Measurements from ENCODE around the gene GALR2.

GALR2 gene

DNA sequence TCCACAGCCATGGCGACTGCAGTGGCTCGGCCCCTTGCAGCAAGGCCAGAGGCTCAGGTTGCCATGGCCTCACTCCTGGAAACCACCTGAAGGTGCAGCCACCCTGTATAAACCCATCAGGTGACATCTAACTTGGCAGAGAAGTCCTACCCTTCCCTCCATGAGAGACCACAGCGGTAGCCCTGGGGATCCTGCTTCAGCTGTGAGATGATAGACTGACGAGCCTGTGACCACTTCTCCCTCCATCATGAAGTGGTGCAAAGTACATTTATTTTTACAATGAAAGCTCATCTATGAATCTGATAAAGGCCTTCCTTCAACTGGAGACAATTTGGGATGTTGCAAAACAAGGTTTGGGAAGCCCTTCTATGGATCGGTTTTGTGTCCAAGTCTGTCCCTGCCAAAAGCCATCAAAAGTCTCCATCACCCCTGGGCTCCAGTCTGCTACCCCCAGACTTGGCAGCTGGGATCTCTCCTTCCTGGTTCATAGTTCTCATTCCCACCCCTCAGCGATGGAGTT is 6.2 kb downstream of the GALR2 start:
- DNase-seq = peak; percentile 14

DNA sequence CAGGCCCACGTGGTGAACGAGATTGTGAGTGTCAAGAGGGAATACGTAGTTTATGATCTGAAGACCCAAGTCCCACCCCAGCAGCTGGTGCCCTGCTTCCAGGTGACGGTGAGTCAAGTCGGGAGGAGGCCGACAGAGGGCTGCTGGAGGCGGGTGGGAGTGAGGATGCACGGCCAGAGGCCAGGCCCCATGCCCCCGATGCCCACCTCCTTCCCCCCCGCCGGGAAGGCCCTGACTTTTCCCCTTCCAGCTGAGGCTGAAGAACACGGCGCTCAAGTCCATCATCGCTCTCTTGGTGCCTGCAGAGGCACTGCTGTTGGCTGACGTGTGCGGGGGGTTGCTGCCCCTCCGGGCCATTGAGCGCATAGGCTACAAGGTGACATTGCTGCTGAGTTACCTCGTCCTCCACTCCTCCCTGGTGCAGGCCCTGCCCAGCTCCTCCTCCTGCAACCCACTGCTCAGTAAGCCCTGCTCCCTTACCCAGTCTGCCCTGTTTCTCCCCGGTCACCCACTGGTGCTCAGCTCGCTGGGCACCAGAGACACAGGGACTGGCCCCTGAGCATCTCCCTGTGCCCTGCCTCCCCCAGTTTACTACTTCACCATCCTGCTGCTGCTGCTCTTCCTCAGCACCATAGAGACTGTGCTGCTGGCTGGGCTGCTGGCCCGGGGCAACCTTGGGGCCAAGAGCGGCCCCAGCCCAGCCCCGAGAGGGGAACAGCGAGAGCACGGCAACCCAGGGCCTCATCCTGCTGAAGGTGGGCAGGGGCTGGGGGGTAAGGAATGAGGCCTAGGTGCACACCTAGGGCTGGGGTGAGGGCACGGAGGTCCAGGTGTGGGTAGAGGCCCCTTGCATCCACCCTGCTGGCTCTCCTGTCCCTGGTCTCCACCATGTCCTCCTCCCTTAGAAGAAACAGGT is 7.0 kb downstream of the GALR2 start:
- no peak for DNase-seq

DNA sequence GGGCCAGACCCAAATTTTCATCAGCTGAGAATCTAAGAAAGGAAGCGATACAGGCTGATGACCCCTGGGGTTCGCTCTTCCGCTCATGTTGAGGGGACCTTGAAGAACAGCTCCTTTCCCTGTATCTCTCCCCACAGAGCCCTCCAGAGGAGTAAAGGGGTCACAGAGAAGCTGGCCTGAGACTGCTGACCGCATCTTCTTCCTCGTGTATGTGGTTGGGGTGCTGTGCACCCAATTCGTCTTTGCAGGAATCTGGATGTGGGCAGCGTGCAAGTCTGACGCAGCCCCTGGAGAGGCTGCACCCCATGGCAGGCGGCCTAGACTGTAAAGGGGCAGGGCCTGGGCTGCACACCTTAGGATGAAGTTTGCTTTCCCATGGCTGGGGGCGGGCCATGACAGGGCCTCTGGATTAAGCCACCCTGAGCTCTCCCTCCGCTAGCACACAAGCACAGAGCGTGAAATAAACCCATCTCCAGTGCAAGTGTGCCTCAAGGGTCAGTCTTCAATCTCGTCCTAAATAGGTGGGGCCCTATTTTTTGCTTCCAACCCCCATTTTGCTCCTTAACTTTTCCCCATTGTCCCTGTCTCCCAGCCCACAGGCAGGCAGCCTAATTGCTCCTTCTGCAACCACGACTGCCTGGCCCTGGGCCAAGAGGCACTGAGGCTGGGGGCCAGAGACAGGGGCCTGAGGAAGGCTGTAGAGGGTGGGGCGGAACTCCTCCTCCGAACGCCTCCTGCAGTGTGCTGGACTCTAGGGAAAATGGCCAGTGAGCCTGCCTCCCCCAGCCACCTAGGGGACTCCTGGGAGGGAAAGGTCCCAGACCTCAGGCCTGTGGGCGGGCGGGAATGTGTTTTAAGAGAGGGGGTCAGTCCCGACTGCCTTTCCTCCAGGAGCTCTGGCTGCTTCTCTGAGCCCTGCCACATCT is 8.0 kb downstream of the GALR2 start:
- DNase-seq = peak; percentile 8

DNA sequence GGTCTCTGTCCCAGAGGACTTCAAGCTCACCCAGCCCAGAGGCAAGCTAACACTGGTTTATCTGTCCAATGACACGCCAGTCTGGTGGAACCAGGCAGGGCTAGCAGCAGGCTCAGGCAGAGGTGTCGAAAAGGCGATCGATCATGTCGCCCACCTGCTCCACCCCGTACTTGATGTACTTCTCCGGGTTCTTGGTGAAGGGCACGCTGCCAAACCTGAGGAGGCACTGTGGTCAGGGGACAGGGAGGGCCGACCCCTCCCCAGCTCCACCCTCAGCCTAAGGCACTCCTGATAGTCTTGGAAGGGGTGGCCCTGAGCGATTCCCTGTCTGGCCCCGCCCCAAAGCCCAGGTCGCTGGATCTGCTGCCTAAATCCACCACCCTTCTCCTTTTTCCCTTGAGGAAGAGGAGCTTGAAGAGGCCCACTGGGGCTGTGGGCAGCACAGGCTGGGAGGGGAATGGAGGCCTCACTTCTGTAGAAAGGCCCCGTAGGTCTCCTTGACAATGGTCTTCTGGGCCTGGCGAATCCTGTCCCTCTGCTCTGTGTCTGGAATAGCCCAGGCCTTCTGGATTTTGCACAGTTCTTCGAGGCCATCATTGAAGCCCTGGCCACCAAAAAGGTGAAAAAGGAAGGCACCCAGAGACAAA is 9.1 kb downstream of the GALR2 start:
- peak; percentile 20 for DNase-seq

DNA sequence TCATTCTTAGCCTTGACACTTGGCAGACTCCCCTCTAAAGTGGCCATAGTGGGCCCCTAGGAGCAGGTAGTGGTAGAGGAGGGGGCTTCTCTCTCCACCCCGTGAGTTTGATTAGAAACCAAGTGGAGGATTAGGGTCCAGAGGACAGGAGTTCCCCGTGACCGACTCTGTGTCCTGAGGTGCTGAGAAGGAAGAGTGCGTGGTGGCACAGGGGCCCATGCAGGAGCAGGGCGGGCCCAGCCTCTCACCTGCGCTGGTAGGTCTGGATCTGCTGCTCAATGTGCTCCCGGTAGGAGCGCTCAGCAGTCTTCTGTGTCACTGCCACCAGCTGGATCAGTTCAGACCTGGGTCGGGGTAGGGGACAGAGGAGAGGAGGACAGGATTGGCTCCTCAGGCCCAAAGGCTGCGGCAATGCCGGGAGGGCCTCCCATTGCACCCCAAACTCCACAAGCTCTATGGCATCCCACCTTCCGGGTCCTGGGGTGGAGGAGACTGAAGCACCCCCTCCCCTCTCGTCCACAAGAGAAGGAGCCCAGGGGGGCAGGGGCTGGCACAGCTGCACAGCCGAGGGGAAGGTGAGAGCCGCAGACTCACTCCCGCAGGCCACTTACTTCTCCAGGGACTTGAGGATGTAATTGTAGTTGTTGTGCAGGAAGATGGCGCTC is 10.6 kb downstream of the GALR2 start:
- DNase-seq = no peak

DNA sequence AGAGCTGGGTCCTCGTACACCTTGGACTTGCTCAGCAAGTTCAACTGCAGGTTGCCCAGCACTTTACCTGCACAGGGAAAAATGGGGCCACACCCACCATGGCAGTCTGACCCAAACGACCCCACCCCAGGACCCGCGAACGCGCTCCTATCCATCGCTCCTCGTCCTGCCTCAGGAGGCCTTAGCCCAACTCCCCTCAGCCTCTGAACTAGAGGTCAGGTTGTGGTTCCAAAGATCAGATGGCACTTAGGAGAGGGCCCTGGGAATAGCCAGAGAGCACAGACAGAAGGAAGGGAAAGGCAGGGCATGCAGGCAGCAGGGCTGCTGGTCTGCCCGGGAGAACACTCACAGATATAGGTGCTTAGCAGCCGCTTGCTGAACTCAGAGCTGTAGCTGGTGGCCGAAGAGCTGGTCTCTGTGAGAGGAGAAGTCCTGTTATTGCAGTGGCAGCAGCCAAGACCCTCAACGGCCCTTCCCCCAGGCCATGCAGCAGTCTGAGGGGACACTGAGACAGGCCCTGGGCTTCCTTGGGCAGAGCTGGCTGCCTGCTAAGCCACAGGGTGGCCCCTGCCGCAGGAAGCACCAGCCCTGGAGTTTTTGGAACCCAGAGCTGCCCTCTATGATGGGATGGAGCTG is 11.3 kb downstream of the GALR2 start:
- DNase-seq = no peak

DNA sequence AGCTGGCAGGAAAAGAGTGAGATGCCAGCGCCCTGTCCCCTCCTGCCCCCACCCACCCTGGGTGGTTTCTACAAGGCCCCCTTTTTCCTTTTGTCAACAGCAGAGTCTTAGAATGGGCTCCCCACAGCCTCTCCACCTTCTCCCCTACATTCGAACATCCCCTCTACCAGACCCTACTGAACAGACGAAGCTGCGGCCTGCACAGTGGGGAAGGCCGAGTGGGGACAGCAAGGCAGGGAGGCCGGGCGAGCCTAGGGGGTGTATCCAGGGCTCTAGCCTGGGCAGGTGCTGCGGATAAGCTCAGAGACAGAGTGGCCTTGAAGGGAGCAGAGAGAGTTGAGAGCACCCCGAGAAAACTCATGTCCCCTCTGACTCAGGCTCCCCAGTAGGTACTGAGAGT is 11.8 kb downstream of the GALR2 start:
- no peak for DNase-seq

DNA sequence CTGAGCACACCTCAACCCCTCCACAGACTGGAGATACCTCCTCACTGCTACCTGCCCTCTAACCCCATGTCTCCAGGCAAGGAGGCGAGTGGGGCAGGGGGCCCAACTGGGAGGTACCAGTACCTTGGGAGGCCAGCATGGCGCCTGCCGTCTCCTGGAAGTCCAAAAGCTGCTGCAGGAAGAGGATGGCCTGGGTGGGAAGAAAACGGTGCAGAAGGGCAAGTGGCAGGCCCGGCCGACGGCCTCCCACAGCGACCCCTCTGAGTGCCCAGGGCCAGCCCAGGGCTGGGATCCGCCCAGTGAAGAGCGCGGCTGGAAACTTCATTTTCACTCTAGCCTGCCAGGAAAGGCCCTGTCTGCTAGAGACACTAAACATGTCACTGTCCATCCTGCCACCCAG is 12.9 kb downstream of the GALR2 start:
- DNase-seq = no peak

DNA sequence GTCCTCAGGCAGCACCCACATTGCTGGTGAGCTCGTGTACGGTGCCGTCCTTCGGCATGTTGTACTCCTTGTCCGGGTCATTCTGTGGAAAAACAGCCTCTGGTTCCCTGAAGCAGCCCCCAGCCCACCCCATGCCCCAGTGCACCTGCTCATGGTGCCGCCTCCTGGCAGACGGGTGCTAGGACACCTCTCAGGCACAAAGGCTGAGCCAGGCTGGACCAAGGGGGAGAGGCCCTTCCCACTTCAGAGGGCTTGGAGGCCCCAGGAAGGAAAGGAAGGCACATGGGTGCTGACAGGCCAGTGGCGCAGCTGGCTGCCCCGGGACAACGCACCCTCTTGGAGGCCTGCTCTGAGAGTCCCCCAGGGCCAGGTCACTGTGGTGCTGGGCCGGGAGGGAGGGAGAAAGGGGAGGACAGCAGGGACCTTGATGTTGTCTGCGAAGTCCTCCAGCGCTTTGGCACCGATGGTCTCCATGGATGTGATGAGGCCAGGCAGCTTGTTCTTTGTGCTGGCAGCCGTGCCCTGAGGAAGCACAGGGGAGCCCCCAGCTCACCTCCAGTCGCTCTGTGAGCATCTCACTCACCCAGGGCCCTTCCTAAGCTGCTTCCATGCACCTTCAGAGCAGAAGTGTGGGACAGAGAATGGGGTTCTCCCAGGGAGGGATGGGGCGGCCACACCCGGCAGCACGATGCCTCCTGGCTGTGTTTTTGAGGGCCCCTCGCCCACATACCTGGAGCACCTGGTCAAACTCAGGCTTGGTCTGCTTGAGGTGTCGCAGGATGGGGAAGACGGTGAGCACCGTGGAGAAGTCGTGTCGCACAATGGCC is 13.7 kb downstream of the GALR2 start:
- no peak for DNase-seq

DNA sequence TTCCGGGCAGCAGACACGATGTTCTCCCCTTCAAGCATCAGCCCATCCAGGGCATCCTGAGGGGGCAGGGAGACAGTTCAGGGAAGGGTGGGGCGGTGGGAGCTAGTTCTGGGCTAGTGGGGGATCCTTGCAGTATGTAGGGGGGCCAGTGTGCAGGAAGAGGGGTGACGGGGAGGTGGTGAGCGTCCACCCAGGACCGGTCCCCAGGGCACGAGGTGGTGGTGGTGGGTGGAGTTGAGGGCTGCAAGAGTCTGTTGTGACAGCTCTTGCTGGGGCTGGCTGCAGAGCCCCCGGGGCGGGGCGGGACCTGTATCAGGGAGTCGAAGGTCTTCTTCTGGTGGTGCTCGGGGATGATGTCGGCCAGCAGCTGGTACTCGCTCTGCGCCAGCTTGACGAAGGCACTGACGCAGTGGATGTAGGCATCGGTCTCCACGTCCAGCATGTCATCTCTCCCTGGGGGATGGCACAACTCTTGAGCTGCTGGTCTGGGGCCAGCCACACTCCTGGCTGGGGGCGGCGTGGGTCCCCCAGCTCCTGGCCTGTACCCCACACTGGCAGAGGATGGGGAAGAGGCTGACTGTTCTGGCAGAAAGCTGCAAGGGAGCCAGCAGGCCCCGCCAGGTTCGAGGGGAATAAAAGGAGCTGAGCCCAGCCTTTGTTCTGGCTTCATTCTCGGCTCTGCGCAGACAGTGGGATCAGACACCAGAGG is 14.4 kb downstream of the GALR2 start:
- no peak for DNase-seq

DNA sequence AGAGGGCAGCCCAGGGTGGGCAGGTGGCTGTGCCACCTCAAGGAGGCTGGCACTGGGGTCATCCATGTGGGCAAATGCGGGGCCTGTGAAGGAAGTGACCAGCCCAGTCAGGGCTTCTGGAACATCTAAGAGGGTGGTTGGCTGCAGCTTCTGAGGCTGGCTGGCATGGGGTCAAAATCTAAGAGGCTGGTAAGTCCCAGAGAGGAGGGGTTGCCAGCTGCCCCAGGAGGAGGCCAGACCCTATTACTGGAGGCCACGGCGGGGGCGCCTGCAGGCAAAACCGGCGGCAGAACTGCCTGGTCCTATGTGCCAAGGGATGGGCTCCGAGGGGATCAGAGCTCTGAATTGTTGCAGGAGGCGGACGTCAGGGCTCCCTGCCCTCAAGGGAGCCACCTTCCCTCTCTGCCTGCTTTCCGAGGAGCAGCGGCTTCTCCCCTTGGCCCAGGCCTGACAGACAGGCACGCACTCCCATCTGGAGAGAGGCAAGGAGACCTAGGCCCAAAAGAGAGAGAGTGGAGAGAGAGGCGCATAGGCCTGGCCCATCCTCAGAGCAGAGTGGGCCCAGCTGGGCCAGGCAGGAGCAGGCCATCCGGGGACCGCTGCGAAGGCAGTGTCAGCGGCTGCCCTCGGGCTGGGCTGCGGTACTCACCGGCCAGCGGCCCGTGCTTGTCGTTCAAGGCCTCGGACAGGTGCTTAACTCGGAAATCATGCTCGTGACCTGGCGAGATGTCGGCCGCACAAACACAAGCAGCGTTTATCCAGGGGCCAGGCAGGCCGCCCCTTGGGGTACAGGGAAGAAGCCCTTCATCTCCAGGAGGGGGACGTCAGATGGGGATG is 15.3 kb downstream of the GALR2 start:
- DNase-seq = no peak

DNA sequence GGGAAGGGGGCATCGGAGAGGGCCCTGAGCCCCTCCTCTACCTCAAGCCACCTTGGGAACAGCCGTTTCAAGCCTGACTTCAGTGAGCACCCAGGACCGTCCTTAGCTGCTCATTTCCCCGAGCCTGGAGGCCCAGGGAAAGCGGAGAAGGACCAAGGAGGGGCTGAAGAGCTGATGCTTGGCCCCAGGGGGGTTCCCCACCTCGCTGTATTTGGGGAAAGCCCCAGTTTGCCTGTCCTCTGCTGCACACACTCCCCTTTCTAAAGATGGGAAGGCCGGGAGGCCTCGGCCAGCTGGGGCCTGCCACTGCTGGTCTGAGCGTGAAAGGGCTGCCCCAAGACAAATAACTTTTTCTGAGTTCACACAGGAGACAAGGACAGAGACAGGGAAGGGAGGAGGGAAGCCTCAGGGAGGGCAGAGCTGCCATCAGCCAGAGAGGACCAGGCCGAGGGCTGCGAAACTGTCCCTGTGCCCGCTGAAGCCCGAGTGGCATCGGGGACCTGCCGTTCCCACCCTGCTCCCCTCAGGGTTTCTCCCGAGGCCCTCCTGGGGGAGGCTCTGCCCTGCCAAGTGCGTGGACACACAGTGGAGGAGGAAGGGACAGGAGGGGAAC is 16.0 kb downstream of the GALR2 start:
- no peak for DNase-seq

DNA sequence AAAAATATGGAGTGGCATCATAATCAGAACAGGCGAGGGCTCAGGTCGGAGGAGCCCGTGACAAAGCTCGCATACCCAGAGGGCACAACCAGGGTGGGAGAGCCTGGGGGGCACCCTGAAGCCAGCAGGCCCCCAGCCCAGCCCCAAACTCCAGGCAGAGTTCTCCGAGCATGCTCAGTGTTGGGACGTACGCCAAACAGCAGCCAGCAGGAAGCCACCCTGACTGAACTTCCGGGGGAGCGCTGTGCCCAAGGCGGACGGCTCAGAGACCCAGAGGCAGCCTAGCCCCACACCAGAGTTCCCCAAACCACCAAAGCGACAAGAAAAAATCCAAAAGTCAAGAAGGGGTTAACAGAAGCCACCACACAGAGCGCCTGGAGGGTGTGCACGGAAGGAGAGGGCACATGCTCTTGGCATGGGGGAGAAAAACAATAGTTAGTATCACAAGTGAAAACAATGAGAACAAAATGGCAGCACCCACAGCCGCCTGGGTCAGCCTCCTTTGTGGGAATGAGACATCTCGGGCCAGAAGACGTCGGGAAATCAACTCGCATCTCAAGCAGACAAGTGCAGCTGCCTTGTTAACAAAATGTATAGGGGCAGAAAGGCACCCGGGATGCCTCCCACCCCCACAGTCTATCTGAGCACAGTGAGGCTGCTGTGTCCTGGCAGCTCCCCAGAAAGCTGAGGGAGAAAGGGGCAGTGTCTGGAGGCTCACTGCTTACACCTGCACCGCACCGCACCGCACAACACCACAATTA is 17.1 kb downstream of the GALR2 start:
- no peak for DNase-seq

DNA sequence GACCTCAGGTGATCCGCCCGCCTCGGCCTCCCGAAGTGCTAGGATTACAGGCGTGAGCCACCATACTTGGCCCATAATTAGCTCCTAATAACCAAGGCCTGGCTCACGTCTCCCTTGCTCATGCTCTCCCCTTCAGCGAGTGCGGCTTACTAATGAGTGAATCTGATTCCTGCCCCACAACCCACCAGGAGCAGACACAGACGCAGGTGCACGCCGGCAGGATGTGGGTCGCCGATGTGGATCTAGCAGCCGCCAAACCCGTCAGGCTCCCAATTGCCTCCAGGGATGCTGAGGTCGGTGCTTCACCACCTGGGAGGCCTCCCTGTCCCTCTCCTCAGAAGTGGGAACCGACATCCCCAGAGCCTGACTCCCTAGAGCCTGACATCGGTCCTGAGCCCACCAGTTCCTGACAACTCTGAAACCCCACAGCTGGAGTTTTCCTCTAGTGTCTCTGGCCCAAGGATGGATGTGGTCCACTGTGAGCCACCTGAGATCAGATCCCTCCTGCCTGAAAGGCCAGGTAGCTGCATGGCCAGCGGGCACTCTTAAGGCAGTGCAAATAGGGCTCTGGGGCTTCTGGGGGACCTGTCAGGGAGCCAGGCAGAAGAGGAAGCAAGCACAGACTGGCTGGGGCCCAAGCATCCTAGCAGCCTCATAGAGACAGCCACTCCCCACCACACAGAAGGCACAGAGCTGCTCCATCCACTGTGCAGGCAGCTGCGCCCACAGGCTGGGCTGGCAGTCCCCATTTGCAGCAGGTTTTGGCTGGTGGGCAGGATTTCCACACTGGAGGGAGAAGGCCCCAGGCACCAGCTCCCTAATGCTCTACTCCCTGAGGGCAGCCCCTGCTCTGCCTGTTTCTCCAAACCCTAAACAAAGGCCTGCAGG is 18.2 kb downstream of the GALR2 start:
- DNase-seq = no peak

DNA sequence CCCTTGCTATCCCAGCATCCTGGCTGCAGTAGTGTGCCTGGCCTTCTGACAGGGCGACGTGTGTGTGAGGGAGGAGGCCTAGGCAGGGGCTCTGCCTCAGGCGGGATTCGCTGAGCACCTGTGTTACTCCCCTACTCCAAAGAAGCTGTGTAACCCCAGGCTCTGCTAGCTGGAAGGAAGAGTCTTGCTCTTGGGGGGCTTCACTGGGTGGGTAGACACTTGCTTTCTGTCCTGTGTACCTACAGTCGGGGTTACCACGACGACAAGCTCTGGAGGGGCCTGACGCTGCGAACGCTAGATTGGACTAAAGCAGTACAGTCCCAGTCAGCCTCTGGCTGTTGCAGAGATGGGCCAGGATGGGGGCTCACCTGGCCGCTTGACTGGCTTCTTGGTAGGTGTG is 19.5 kb downstream of the GALR2 start:
- DNase-seq = no peak

DNA sequence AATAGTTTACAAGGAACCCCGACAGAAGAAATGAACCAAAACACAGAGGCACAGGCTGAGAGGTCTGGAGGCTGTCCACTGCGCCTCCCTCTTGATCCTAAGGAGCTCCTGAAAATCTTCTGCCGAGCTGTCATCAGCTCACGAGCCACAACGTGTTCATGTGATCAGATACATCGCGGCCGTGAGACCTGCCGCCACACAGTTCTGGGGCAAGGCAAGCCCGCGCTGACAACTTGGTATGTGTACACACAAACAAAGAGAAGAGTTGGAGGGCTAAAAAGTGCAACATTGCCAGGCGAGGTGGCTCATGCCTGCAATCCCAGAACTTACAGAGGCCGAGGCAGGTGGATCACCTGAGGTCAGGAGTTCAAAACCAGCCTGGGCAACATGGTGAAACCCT is 21.4 kb downstream of the GALR2 start:
- no peak for DNase-seq

DNA sequence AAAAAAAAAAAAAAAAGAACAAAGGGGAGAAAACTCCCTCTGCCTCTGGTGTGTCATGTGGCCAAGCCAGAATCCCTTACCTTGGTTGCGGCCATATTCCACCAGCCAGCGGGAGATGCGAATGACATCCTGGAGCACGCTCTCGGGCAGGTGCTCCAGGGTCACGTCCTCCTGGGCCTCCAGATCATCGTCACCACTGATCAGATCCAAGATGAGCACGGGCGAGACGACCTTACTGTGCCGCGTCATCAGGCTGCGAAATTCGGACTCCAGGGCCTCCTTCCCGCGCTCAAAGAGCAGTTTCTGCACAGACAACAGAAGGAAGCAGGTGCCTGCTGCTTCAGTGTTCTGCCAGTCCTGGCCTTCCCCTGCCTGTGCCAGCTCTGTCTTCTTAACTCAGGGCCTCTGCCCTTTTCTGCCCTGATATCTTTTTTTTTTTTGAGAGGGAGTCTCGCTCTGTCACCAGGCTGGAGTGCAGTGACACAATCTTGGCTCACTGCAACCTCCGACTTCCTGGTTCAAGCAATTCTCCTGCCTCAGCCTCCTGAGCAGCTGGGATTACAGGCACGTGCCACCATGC is 23.2 kb downstream of the GALR2 start:
- no peak for DNase-seq

Data from DMS79 (cell line).